ENCODE results near the gene FAM131A.

The FAM131A gene

DNA sequence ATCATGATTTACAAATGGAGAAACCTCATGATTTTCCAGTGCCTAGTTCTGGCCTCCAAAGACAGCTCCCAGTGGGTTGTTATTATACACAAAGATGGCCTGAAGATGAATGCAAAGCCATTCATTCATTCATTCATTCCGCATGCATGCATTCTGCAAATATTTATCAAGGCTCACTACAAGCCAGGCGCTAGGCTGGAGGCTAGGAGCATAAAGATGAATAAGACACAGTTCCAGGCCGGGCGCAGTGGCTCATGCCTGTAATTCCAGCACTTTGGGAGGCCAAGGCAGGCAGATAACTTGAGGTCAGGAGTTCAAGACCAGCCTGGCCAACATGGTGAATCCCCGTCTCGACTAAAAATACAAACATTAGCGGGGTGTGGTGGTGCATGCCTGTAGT, 40.8 kb upstream of the FAM131A start:
- TF ChIP-seq CTCF (conservative IDR thresholded peaks at IDR 0.05; ENCODE audit: control insufficient read depth, insufficient read depth, low read depth, low read length): no peak
- no peak for DNase-seq (ENCODE audit: low read depth)
- H3K4me3 ChIP-seq (ENCODE audit: control insufficient read depth, low read depth, low read length): no peak overlapping the region

DNA sequence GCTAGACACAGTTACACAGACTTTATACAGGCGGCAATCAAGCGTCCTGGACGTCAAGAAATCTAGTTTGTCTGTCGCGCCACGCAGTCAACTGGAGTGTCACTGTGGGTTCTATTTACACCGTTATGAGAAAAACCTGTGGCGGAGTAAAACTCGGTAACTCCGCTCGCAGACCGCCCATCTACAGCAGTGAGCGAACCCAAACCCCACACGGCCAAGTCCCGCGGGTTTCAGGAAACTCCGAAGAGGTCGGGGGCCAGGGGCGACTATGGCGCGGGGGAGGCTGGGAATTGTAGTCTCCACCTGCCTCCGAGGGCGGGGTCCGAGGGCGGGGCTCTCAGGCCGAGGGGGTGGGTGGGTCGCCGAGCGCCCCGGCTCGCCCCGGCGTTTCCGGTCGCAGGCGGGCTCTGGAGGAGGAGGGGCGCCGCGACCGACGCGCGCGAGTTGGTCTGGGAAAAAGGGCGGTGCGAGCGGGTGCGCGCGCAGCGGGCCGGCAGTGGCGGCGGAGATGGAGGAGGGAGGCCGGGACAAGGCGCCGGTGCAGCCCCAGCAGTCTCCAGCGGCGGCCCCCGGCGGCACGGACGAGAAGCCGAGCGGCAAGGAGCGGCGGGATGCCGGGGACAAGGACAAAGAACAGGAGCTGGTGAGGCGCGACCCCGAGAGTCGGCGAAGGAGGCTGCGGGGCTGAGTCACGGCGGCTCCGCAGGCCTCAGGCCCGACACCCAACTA, 38.5 kb upstream of the FAM131A start, which contains the start of gene PSMD2:
Gene PSMD2 (plus strand): TSS at position 483 of the 729 bp plus-strand sequence. CDS start 26 bp downstream, at position 509.
- DNase-seq (ENCODE audit: low read depth): peak; percentile 93
- peak within 1 kb of the TSS; percentile 98 for H3K4me3 ChIP-seq (ENCODE audit: control insufficient read depth, low read depth, low read length)
- TF ChIP-seq CTCF (conservative IDR thresholded peaks at IDR 0.05; ENCODE audit: control insufficient read depth, insufficient read depth, low read depth, low read length): no peak

GRCh38 chr3:184299488-184300377, 37.7 kb upstream of the FAM131A start:
- no peak for TF ChIP-seq CTCF (conservative IDR thresholded peaks at IDR 0.05; ENCODE audit: control insufficient read depth, insufficient read depth, low read depth, low read length)
- DNase-seq (ENCODE audit: low read depth): peak; percentile 65
- peak overlapping the region; percentile 98 for H3K4me3 ChIP-seq (ENCODE audit: control insufficient read depth, low read depth, low read length)

GRCh38 chr3:184300378-184300720, 37.1 kb upstream of the FAM131A start:
- no peak for TF ChIP-seq CTCF (conservative IDR thresholded peaks at IDR 0.05; ENCODE audit: control insufficient read depth, insufficient read depth, low read depth, low read length)
- peak overlapping the region; percentile 98 for H3K4me3 ChIP-seq (ENCODE audit: control insufficient read depth, low read depth, low read length)
- peak; percentile 74 for DNase-seq (ENCODE audit: low read depth)

DNA sequence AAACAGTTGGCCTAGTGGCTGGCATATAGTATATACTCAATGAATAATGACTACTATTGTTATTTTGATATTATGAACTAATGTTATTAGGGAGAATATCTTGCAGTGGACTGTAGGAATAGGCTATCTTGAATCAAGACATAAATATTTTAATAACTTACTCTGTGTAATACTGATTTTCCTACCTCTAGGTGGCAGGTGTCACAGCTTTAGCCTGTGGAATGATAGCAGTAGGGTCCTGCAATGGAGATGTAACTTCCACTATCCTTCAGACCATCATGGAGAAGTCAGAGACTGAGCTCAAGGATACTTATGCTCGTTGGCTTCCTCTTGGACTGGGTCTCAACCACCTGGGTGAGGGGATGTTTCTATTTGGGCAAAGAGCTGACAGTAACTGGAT, 31.8 kb upstream of the FAM131A start:
- no peak overlapping the region for H3K4me3 ChIP-seq (ENCODE audit: control insufficient read depth, low read depth, low read length)
- DNase-seq (ENCODE audit: low read depth): peak; percentile 38
- peak; percentile 39 for TF ChIP-seq CTCF (conservative IDR thresholded peaks at IDR 0.05; ENCODE audit: control insufficient read depth, insufficient read depth, low read depth, low read length)

DNA sequence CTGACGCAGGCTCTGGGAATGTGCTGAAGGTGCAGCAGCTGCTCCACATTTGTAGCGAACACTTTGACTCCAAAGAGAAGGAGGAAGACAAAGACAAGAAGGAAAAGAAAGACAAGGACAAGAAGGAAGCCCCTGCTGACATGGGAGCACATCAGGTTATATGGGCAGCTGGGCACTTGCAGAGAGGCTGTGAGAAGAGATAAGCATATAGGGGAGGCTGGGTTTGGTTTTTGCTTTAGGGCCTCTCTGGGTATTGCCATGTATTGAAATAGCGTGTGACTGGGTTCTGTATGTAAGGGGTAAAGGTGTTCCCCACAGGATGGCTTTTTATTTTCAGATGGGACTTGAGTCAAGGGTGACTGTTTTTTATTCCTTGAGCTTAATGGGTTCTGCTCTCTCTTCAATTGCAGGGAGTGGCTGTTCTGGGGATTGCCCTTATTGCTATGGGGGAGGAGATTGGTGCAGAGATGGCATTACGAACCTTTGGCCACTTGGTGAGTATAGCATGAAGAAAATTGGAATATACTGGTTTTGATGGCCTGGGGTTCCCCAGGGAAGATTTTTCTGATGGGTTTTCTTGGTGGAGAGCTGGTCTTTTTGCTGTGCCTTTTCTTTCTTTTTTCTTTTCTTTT, 30.9 kb upstream of the FAM131A start:
- H3K4me3 ChIP-seq (ENCODE audit: control insufficient read depth, low read depth, low read length): no peak overlapping the region
- no peak for DNase-seq (ENCODE audit: low read depth)
- TF ChIP-seq CTCF (conservative IDR thresholded peaks at IDR 0.05; ENCODE audit: control insufficient read depth, insufficient read depth, low read depth, low read length): no peak
